ENCODE results near the gene PRKCQ.
"Not testable (repeated sequence)": the region's sequence is repeated elsewhere in the genome, so short reads cannot be mapped to it uniquely, and the experiment has no call there.

PRKCQ gene

DNA sequence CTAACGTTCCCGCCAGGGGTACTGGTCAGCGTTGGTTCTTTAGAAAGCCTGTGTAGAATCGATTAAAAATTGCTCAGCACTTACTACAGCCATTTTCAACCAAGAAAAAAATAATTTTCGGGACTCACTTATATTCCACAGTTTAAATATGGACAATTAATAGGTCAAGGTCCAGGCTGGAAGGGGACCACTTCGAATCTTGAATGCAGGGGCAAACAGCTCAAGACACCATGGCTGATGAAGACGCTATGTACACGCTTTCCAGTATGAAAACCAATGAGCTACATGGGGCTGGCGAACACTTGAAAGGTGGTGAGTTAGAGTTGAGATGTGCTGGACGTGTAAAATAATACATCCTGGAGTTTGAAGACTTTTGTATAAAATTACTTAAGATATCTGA lies 87.2 kb downstream of the PRKCQ start:
- no peak for DNase-seq (ENCODE audit: low read depth)

DNA sequence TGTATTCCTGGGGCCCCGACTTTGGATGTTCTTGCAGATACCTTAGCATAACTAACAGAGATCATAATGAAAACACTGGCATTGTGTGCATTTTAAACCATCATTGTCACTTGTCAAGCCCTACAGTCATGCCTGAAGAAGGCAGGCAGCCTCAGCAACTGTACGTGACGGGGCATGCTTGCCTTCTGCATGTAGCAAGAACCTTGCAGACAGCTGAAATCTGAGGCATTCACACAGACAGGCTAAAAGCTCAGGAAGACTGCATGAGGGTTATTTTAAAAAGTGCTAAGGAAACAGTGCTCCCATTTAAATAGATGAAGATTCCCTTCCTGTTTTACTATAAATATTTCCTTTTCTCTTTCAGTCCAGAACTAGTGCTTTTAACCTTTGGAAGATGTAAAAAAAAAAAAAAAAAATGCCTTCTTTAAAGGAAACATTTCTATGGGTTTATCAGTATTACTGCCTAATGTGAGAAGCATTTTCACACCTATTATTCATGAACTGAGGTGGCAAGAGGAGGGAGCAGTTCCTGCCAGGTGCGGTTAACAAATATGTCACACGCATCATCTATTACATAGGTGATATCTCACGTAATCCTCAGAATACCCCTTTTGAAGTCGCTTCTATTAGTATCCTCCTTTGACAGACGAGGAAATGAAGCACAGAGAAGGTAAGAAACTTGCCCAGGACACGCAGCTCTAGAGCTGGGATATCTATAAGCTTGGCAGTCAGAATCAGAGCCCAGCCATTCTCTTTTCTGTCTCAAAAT lies 88.1 kb downstream of the PRKCQ start:
- no peak for DNase-seq (ENCODE audit: low read depth)

DNA sequence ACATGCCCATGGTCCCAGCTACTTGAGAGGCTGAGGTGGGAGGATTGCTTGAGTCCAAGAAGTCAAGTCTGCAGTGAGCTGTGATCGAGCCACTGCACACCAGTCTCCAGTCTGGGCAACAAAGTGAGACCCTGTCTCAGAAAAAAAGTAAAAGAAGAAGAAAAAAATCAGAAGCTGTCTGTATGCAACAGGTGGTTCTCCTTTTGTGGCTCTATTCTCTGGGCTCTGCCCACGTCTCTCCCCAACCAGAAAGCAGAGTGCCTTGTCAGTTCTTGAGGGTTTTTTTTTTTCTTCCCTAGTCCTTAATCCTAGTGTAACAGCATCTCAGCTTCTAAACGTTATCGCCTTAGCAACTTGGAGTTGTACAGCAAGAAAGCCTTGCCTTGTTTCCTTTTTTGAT lies 89.5 kb downstream of the PRKCQ start:
- DNase-seq (ENCODE audit: low read depth) = no peak

DNA sequence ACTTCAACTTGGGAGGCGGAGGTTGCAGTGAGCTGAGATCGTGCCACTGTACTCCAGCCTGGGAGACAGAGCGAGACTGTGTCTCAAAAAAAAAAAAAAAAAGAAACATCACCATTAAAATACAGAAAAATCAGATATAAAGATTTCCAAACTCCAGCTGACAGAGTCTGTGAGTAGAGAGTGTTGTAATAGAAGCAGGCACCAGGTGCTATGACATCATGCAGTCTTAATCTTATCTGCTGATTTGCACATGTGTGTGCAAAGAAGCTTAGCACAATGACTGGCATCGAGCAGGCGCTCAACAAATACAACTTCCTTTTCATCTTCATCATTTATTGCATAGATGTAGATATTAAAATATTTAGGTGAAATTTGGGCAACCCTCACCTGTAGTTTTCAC lies 92.2 kb downstream of the PRKCQ start:
- DNase-seq (ENCODE audit: low read depth) = no peak

DNA sequence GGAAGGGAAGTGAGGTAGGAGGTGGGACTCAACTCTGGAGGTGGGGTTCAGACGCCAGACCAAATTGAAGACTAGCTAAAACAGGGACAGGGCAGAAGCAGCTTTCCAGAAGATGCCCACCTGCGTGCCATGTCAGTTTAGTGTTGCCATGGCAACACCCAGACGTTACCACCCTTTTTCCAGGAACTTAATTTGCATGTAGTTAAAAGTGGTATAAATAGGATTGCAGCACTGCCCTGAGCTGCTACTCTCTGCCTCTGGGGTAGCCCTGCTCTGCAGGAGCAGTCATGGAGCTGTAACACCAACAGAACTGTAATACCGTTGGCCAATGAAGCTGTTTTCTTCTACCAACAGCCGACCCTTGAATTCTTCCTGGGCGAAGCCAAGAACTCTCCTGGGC lies 93.8 kb downstream of the PRKCQ start:
- DNase-seq (ENCODE audit: low read depth) = no peak

DNA sequence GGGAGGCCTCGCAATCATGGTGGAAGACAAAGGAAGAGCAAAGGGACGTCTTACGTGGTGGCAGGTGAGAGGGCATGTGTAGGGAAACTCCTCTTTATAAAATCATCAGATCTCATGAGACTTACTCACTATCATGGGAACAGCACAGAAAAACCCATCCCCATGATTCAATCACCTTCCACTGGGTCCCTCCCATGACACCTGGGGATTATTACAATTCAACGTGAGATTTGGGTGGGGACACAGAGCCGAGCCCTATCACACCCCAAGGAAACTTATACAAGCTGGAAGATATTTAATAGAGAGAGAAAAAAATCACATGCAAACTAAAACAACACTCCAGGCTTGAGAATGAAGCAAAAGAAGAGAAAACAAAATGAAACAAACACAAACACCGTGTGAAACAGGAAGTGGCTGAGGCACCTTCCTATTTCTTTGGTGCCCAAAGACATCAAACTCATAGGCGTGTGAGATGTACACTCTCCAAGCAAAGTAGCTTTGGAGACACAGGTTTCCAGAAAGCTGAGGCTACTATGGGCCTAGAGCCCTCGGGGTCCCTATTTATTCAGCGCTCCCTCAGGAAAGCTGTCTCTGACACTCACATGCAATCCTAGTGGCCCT lies 97.2 kb downstream of the PRKCQ start:
- no peak for DNase-seq (ENCODE audit: low read depth)

DNA sequence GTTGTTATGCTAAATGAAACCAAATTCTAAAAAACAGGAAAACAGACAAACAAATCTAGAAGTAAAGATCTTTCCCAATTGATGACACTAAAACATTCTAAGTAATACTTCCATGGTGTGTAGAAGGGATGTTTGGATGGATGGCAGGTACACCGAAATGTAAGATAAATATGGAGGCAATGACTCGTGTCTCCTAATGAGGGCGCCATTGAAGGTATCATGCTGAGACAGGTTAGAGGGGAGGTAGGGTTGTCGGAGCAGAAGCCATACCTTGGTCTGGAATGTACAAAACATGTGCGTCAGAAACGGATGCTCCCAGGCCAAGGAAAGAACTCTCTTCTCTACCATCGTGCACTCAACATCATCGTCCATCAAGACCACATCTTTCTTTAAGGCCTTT lies 101.4 kb downstream of the PRKCQ start:
- DNase-seq (ENCODE audit: low read depth) = no peak

DNA sequence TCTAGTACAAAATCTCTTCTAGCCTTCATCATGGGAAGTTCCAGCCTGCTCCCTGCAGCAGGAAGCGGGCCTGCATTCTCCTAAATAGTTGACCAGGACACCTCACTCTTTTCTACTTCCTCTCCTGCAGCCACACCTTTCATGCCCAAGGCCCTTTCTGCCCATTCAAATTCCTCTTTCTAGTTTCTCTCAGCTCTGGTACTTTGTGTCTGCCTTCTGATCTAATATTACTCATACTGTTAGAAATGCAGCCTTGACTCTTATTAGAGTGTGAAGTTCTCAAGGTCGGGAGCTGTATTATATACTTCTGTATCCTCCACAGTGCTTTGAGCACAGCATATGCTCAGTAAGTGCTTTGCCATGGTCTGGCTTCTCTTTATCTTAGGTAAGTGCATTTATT lies 103.1 kb downstream of the PRKCQ start:
- DNase-seq (ENCODE audit: low read depth) = no peak

DNA sequence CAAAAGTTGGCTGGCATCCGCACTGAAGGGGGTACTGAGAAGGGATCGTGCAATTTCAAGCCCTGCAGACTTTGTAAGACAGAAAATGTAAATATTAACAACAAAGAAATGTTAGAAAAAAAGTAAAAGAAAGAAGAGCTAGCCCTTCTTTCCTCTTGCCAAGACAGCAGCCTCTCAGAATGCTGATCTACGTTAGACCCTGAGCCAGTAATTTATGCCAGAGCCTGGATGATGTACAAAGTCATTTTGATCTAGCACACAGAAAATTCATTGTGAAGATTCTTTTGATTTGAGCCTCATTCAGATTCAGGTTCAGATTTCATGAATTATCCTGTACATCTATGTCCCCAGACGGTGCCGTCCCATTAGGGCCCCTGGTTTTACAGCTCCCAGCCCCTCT lies 105.2 kb downstream of the PRKCQ start:
- DNase-seq (ENCODE audit: low read depth) = no peak

DNA sequence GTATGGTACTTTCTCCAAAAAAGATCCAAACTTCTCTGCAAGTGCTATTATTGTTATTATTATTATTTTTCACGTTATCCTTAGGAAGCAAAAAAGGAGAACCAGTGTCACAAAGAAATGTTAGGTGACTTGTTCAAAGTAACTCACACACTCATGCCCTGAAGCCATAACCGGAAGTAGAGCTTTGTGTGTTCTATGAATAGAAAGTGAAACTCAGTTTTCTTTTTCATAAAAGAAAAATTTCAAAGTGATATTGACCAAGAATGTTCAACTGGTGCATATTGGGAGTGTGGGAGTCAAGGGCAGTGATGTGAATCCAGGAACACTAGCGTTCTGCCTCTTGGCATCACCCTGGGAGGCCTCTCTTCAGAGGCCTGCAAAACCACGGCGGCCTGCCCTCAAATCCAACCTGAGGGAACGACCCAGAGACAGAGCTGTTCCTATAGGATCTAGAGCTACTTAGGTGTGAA lies 106.1 kb downstream of the PRKCQ start:
- DNase-seq (ENCODE audit: low read depth) = no peak

DNA sequence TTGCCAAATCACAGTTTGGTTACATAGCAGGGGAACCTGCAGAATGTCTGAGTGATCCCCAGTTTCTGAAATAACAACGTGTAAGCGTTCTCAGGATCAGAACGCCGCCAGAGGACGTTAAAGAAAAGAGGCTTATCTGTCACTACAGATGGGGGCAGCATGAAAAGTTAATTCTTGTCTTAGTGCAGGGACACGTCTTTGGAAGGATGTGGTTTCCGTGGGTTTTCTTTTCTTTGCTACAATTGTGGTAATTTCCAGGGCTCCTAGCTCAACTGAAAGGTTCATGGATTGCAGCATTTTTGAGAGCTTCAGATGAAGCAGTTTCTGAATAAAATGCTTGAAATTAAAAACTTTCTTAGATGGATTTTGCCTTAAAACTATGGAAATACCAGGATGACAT lies 106.6 kb downstream of the PRKCQ start:
- DNase-seq (ENCODE audit: low read depth) = no peak

DNA sequence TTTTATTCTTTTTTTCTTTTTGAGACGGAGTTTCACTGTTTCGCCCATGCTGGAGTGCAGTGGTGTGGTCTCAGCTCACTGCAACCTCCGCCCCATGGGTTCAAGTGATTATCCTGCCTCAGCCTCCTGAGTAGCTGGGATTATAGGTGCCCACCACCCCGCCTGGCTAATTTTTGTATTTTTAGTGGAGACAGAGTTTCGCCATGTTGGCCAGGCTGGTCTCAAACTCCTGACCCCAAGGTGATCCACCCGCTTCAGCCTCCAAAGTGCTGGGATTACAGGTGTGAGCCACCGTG lies 107.4 kb downstream of the PRKCQ start:
- DNase-seq (ENCODE audit: low read depth) = not testable (repeated sequence)

DNA sequence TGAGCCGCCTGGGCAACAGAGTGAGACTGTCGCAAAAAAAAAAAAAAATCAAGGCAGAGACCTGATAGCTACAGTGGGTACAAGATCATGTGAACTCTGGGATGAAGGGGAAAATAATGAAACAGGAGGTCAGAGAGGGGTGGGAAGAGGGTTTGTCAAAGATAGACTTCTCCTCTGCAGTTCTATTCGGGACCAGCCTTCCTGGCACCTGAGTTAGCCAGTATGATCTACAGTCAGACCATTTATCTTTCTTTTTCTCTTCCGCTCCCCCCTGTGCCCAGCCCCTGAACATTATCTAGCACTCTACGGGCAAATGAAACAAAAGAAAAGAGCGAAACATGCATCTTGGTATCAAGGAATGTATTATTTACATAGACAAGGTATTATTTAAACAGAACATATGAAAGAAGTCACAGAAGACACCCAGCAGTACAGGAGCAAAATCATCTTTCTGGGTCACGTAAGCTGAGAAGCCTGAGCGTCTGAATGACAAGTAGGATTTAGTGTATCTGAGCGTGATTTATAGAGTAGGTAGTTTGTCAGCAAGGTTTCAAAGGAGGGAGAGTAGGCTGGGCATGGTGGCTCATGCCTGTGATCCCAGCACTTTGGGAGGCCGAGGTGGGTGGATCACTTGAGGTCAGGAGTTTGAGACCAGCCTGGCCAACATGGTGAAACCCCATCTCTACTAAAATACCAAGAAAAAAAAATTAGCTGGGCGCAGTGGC lies 109.0 kb downstream of the PRKCQ start:
- no peak for DNase-seq (ENCODE audit: low read depth)

DNA sequence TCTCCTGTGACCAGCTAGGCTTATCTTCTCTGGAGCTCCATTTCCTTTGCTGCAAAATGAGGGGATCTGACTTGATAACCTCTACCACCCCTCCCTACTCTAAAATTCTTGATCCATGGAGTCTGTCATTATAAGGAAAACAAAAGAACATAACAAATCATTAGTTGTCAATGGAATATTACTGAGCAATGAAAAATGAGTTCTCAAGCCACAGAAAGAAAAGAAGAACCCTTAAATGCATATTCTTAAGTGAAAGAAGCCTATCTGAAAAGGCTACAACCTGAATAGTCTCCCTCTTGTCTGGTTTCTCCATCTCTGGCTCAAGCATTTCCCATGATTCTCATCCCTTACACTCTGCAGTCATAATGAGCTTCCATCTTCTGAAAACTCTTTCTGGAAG lies 110.4 kb downstream of the PRKCQ start:
- no peak for DNase-seq (ENCODE audit: low read depth)

DNA sequence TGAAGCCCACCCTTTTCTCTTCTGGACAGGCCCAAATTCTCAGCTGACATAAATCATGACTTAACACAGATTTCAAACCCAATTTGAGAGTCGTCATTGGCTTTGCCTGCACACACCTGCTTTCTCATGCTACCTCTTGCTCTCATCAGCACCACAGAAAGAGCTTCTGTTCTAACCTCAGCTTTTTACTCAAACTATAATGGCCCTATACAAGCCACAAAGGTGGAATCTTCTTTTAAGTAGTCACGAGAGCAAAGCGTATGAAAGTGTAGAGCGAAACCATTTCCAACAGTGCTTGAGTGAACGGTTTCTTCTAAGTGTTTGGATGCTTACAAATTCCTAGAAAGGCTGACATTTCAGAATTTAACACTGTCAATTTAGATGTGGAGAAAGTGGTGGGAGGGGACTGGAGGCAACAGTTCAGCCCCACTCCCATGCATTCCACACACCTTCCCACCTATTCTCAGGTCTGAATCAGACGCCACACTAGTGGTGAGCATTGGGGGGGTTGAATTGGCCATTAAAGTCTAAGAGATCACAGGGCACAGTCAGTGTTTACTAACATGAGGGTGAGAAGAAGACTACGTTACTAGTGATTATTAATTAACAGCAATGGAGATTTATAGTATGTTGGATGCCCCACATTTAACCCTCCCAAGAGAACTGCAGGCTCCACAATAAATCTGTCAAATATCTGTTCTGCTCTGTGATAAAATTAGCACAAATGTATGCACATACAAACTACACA lies 114.0 kb downstream of the PRKCQ start:
- DNase-seq (ENCODE audit: low read depth) = no peak

DNA sequence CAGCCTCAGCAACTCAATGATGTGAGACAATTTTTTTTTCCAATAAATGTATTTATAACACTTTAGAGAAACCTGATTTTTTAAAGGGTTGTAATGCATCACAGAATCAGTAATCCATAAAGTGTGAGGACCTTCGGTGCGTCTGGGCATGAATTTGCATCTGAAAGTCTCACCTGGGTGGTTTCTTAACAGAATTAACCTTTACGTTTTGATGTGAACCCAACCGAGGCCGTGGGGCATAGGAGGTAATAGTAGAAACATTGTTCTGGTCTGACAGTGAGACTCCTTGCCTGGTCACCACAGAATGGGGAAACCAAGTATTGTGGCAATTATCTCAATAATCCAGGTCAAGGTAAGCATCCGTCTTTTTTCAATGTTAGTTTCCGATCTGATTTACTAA lies 114.6 kb downstream of the PRKCQ start:
- no peak for DNase-seq (ENCODE audit: low read depth)

DNA sequence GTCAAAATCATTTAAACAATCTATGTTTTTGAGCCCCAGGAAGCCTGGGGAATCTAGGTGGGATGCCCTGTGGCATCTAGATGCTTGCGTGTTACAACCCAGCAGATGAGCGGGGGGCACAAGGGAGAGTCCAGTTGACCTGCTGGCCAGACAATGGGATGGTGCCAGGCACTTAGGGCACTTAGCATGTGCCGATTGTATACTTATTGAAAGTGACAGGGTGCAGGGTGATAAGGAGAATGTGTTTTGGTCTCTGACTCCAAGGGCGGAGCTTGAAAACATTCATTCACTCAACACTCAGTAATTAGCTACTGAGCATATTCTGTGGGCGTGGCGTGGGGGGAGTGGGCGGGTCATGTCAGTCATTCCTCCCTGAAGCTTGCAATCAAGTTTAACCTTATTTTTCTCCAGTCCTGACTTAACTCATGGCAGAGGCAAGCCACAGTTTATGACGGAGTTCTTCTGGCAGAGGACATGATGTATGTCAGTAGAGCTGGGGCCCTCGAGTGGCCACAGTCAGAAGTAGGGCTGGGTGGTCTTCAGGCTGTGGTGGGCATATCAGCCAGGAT lies 115.1 kb downstream of the PRKCQ start:
- no peak for DNase-seq (ENCODE audit: low read depth)

DNA sequence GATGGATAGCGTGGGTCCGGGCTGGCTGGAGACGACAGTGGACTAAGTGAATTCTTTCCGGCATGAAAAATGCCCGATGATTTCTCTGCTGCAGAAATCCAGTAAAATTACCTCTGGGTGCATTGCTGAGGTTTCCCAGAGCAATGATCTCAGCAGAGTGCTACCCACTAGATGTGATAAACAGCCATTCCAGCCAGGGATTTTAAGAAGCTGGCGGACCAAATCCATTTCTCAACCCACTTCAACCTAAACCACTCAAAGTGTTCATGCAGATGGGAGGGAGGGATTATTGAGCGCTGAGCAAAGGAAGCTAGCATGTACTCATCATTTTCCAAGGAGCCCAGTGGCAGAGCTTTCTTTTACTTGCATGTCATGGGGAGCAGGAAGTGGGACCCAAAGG lies 116.7 kb downstream of the PRKCQ start:
- no peak for DNase-seq (ENCODE audit: low read depth)

DNA sequence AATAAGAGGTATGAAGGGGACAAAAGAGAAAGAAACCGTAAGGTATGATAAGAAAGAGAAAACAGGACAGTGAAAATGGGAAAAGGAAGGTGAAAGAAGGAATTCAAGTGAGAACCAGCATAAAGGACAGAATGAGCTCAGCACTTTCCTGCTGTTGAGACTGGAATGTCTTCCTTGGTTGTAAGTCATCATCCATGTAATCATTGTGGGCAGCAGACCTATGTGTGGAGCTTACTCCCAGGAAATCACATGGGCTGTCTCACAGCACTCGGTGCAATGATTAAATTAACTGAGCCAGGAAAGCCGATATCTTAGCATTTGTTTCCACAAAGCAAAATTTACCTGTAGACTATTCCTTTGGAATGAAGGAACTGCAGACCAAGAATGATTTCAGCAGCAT lies 118.1 kb downstream of the PRKCQ start:
- DNase-seq (ENCODE audit: low read depth) = no peak

DNA sequence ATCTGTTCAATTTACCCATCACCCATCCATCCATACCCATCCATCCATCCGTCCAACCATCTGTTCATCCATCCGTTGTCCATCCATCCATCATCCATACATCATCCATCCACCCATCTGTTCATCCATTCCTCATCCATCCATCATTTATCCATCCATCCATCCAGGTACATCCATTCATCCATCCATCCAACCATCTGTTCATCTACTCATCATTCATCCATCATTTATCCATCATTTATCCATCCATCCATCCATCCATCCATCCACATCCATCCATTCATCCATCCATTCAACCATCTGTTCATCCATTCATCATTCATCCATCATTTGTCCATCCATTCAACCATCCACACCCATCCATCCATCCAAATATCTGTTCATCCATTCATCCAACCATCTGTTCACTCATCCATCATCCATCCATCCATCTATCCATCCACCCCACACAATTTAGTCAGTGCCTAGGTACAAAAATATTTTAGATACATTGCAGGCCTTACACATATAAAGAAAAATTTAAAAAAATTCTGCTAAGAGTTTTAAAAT lies 119.1 kb downstream of the PRKCQ start:
- no peak for DNase-seq (ENCODE audit: low read depth)

DNA sequence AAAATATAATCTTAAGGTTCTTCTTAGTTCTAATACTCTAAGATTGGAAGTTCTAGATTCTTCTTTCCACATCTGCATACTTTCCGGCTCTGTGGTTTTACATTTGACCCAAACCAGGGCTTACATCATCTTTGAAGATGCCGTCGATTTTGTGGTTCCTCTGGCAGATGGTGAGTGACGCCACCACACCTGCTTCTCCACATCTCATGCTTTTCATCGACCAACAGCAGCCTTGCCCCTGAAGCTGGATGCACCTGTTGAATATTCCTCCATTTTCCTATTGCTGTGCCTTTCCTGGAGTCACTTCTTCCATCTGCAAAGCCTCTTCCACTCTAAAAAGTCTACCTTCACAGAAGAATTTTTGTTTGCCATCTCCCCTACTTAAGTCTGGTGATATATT lies 121.3 kb downstream of the PRKCQ start:
- no peak for DNase-seq (ENCODE audit: low read depth)

DNA sequence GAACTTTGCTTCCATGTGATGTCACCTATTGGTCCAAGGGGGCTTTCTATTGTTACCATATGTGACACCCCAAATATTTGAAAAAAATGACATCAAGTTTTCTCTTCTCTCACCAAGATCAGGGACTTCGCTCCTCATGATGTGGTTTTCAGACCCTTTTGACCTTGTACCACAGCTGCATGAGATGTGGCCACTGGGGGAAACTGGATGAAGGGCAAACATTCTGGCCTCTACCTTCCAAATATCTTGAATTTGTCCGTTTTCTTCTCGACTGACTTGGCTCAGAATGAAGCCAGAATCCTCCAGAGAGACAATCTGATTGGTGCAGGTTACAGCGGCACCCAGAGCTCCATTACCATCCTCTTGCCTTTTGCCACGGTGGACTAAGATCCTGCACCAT lies 122.7 kb downstream of the PRKCQ start:
- DNase-seq (ENCODE audit: low read depth) = no peak
